HepG2 (cell line): Measurements from ENCODE around the gene ATP13A2. TPM values are rescaled to one million over a fixed set of nuclear protein-coding genes. Genes with fewer than 3 reads are reported as not detected.

Source experiments
- ATAC-seq: fragments of 200-7000 bp; cut with Tn5 transposase; 3 replicates; pipeline ENCODE4 v1.9.1; 2020; ENCODE audit warnings: mild to moderate bottlenecking, moderate library complexity
- BruUV-seq: library from RNA; stranded (reverse); fragments of 400-500 nt; replicated peaks from 2 replicates; lab custom pipeline; 2021; lab: Mats Ljungman, UMichigan
- CTCF ChIA-PET: fragments of 300-600 bp; formaldehyde crosslinking; extraction: SDS; loops from one replicate; lab custom pipeline; 2021; ENCODE audit warnings: low total read pairs, inconsistent platforms, low intra/inter-chr PET ratio; lab: Yijun Ruan, JAX
- POLR2A ChIA-PET: fragments of 350-600 bp; sonication (Branson Sonifier 250); formaldehyde crosslinking; loops from one replicate; lab custom pipeline; 2020; ENCODE audit warnings: antibody characterized with exemption, inconsistent platforms; lab: Yijun Ruan, JAX
- DNase-seq: peaks from one replicate; pipeline ENCODE4 v3.0.0-alpha.2; 2015; ENCODE audit warnings: low spot score
- FAIRE-seq: peaks from 3 replicates; lab custom pipeline; 2011; peaks lifted over from hg19 to GRCh38; lab: Jason Lieb, UNC
- H2AFZ ChIP-seq: one replicate; pipeline ENCODE4 v1.6.1; 2011; ENCODE audit warnings: low read length, inconsistent platforms
- H3K27ac ChIP-seq: fragments of 300-600 bp; 3 replicates; pipeline ENCODE4 v1.8.0; 2011; ENCODE audit warnings: mixed run types, mild to moderate bottlenecking, mixed read lengths, low read length, inconsistent platforms; ENCODE audit not compliant: insufficient read depth; ENCODE audit errors: extremely low read length
- H3K27me3 ChIP-seq, 2 experiments: fragments of 200-600 bp in 1 of 2; 2 replicates in 1 of 2; 3 replicates in 1 of 2; pipeline versions ENCODE4 v1.6.0 to v1.8.0; 2011; ENCODE audit warnings: low read length in 2 of 2, mild to moderate bottlenecking in 2 of 2, moderate library complexity in 2 of 2, inconsistent platforms in 1 of 2; ENCODE audit not compliant: insufficient read depth in 2 of 2, control insufficient read depth in 1 of 2
- H3K36me3 ChIP-seq, 2 experiments: fragments of 200-600 bp in 1 of 2; replicated peaks in 1 of 2; 2 replicates in 1 of 2; 3 replicates in 1 of 2; pipeline versions ENCODE4 v1.5.1 to v1.8.0; 2011; ENCODE audit warnings: low read length in 2 of 2, inconsistent platforms in 1 of 2; ENCODE audit not compliant: insufficient read depth in 2 of 2, control insufficient read depth in 1 of 2
- H3K4me1 ChIP-seq: 2 replicates; pipeline ENCODE4 v1.5.1; 2012; ENCODE audit warnings: low read length, inconsistent platforms; ENCODE audit not compliant: insufficient read depth
- H3K4me2 ChIP-seq: 2 replicates; pipeline ENCODE4 v1.6.0; 2011; ENCODE audit warnings: low read depth, low read length, inconsistent platforms
- H3K4me3 ChIP-seq, 3 experiments: fragments of 200-600 bp in 1 of 3; sonication (generic), shearing (Covaris generic) in 1 of 3; replicated peaks in 1 of 3; 2 replicates each; pipeline ENCODE4 v1.5.1; 2011 to 2016; ENCODE audit warnings: low read length in 3 of 3, inconsistent platforms in 2 of 3, low read depth in 2 of 3, mild to moderate bottlenecking in 2 of 3, control low read depth in 1 of 3, mixed read lengths in 1 of 3; ENCODE audit not compliant: insufficient read depth in 1 of 3
- H3K79me2 ChIP-seq: one replicate; pipeline ENCODE4 v1.6.1; 2011; ENCODE audit warnings: low read length, inconsistent platforms; ENCODE audit not compliant: insufficient read depth
- H3K9ac ChIP-seq: 2 replicates; pipeline ENCODE4 v1.6.0; 2011; ENCODE audit warnings: mild to moderate bottlenecking, low read depth, low read length, inconsistent platforms; ENCODE audit not compliant: insufficient read depth
- H3K9me3 ChIP-seq: 2 replicates; pipeline ENCODE4 v1.5.1; 2012; ENCODE audit warnings: mild to moderate bottlenecking, low read length
- H4K20me1 ChIP-seq: 2 replicates; pipeline ENCODE4 v1.6.0; 2011; ENCODE audit warnings: inconsistent platforms, mild to moderate bottlenecking, low read length, moderate library complexity; ENCODE audit not compliant: insufficient read depth
- CBX2 ChIP-seq, 2 experiments: fragments of 200-600 bp in 1 of 2; sonication (generic); formaldehyde crosslinking in 1 of 2; IDR thresholded peaks; 2 replicates each; pipeline versions ENCODE4 v1.7.0 to v1.8.1; 2018 to 2022; ENCODE audit warnings: low read depth in 2 of 2, low read length in 1 of 2, mild to moderate bottlenecking in 1 of 2, missing genetic modification reagents in 1 of 2
- CTCF ChIP-seq: sonication (generic); formaldehyde crosslinking; IDR thresholded peaks from 2 replicates; pipeline ENCODE4 v1.5.0; 2020; ENCODE audit warnings: mild to moderate bottlenecking, missing genetic modification reagents, moderate library complexity
- GRHL1 ChIP-seq: sonication (generic); formaldehyde crosslinking; conservative IDR thresholded peaks from 2 replicates; pipeline ENCODE4 v1.8.0; 2022; ENCODE audit warnings: missing genetic modification reagents
- MAZ ChIP-seq, 2 experiments: sonication (generic) in 1 of 2; formaldehyde crosslinking in 1 of 2; IDR thresholded peaks; 2 replicates each; pipeline versions ENCODE4 v1.5.0 to v1.6.1; 2012 to 2020; ENCODE audit warnings: low read depth in 2 of 2, mild to moderate bottlenecking in 2 of 2, borderline replicate concordance in 1 of 2, improper control_type of control experiment in 1 of 2, low read length in 1 of 2, missing genetic modification reagents in 1 of 2, moderate library complexity in 1 of 2
- MBNL3 ChIP-seq: fragments of 250-450 bp; sonication (Bioruptor Pico); conservative IDR thresholded peaks from 2 replicates; pipeline ENCODE4 v1.8.0; 2022; ENCODE audit warnings: mild to moderate bottlenecking, inconsistent platforms
- NCOA5 ChIP-seq: sonication (generic); formaldehyde crosslinking; IDR thresholded peaks from 2 replicates; pipeline ENCODE4 v1.4.0; 2020; ENCODE audit warnings: missing genetic modification reagents
- PLSCR1 ChIP-seq: sonication (generic); formaldehyde crosslinking; IDR thresholded peaks from 2 replicates; pipeline ENCODE4 v1.5.0; 2020; ENCODE audit warnings: missing genetic modification reagents, mild to moderate bottlenecking, borderline replicate concordance
- ZNF224 ChIP-seq: sonication (generic); formaldehyde crosslinking; IDR thresholded peaks from 2 replicates; pipeline ENCODE4 v1.5.0; 2020; ENCODE audit warnings: mild to moderate bottlenecking, missing genetic modification reagents
- ZNF879 ChIP-seq: sonication (generic); formaldehyde crosslinking; IDR thresholded peaks from 2 replicates; pipeline ENCODE4 v1.8.1; 2023; ENCODE audit warnings: missing genetic modification reagents
- in situ Hi-C: cut with HindIII; loops from 2 replicates; pipeline ENCODE4 v1.10.0; 2017; ENCODE audit warnings: low pct_unique_long_range_greater_than_20kb; ENCODE audit not compliant: extremely low pct_ligation_motif_present
- intact Hi-C: fragments of 100-400 bp; cut with micrococcal nuclease; formaldehyde crosslinking; loops from one replicate; pipeline ENCODE4 v1.10.0; 2022; ENCODE audit not compliant: unreplicated experiment
- polyA plus RNA-seq, 8 experiments: library from polyadenylated mRNA; depleted of rRNA in 3 of 8; stranded (reverse) in 7 of 8; unstranded in 1 of 8; fragments of >200 nt; fragmentation: Illumina TruSeq in 4 of 8; extraction: Trizol in 4 of 8; gene quantifications; 2 replicates each; pipeline versions ENCODE4 v1.2.1 to v1.2.3, GENCODE V29; 2011 to 2016; ENCODE audit warnings: low read depth in 4 of 8, missing spikeins in 1 of 8, mixed read lengths in 1 of 8; ENCODE audit not compliant: insufficient read depth in 1 of 8
- total RNA-seq, 5 experiments: library from RNA; depleted of rRNA; stranded (reverse); fragments of >200 nt; fragmentation: Illumina TruSeq; extraction: Trizol; gene quantifications; 2 replicates each; pipeline ENCODE4 v1.2.3, GENCODE V29; 2016; ENCODE audit warnings: low read depth in 1 of 5
- TF ChIP-seq, protein P1 (sequence below): sonication (generic); formaldehyde crosslinking; IDR thresholded peaks from 2 replicates; pipeline ENCODE4 v1.8.0; 2022; ENCODE audit warnings: missing genetic modification reagents, low read depth, mild to moderate bottlenecking, borderline replicate concordance
- TF ChIP-seq, protein P2 (sequence below): sonication (generic); formaldehyde crosslinking; IDR thresholded peaks from 2 replicates; pipeline ENCODE4 v1.4.0; 2020; ENCODE audit warnings: missing genetic modification reagents

The ATP13A2 gene
- total and polyA plus RNA-seq, 2 of the 13 experiments (the other 11 are each of a cell fraction or from before 2014, with no cell fraction given): 13.2 to 16.2 TPM

DNA sequence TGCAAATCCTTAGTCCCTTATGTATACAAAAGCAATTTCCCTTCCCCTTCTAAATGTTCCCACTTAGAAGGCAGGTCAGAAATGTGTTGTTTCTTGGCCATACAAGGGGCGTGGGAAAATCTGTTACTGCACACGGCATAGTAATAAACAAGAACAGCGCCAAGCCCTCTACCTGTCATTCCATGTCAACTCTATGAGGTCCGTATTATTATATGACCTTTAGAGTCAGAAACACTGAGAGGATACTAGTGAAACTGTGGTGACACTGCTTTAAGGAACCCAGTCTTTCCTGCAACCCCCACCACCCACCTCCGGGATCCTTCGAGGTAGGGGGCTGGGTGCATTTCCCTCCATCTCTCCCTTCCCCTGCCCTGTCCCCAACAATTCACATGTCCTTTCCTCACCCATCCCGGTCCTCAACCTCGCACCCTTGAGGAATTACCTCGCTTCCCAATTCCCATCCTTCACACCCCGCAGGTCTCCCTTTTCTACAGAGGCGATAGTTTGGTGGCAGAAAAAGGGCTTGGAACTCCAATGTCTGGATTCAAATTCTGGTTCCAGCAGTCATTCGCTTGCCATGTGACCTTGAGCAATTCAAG, 41.5 kb upstream of the ATP13A2 start (continued):
- TF ChIP-seq CTCF (no peak), MAZ (IDR thresholded peaks at IDR 0.05; ENCODE audit: borderline replicate concordance, low read depth, low read length) (no peak), MAZ (CRISPR knock-in tag; IDR thresholded peaks at IDR 0.05; ENCODE audit: low read depth) (no peak), ZNF224 (0 out of 2 replicates have a peak, but pooled peaks have one; percentile 56), MBNL3 (no peak)
- TF ChIP-seq, protein P1, sequence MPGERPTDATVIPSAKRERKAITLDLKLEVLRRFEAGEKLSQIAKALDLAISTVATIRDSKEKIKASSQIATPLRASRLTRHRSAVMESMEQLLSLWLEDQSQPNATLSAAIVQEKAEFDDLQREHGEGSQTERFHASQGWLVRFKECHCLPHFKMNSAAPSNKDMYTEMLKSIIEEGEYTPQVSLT: no peak

GRCh38 chr1:17052641-17053040, 40.9 kb upstream of the ATP13A2 start:
- in situ Hi-C loops: no loop called here
- POLR2A ChIA-PET: no interaction called here
- peak overlapping the region; percentile 75 for H3K27ac ChIP-seq
- TF ChIP-seq, protein P2, sequence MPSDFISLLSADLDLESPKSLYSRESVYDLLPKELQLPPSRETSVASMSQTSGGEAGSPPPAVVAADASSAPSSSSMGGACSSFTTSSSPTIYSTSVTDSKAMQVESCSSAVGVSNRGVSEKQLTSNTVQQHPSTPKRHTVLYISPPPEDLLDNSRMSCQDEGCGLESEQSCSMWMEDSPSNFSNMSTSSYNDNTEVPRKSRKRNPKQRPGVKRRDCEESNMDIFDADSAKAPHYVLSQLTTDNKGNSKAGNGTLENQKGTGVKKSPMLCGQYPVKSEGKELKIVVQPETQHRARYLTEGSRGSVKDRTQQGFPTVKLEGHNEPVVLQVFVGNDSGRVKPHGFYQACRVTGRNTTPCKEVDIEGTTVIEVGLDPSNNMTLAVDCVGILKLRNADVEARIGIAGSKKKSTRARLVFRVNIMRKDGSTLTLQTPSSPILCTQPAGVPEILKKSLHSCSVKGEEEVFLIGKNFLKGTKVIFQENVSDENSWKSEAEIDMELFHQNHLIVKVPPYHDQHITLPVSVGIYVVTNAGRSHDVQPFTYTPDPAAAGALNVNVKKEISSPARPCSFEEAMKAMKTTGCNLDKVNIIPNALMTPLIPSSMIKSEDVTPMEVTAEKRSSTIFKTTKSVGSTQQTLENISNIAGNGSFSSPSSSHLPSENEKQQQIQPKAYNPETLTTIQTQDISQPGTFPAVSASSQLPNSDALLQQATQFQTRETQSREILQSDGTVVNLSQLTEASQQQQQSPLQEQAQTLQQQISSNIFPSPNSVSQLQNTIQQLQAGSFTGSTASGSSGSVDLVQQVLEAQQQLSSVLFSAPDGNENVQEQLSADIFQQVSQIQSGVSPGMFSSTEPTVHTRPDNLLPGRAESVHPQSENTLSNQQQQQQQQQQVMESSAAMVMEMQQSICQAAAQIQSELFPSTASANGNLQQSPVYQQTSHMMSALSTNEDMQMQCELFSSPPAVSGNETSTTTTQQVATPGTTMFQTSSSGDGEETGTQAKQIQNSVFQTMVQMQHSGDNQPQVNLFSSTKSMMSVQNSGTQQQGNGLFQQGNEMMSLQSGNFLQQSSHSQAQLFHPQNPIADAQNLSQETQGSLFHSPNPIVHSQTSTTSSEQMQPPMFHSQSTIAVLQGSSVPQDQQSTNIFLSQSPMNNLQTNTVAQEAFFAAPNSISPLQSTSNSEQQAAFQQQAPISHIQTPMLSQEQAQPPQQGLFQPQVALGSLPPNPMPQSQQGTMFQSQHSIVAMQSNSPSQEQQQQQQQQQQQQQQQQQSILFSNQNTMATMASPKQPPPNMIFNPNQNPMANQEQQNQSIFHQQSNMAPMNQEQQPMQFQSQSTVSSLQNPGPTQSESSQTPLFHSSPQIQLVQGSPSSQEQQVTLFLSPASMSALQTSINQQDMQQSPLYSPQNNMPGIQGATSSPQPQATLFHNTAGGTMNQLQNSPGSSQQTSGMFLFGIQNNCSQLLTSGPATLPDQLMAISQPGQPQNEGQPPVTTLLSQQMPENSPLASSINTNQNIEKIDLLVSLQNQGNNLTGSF (CRISPR knock-in tag): no peak
- TF ChIP-seq ZNF879 (no peak), GRHL1 (CRISPR knock-in tag) (no peak), PLSCR1 (CRISPR knock-in tag) (no peak), NCOA5 (CRISPR knock-in tag) (no peak), CBX2 (IDR thresholded peaks at IDR 0.05; ENCODE audit: low read depth, low read length) (no peak), CBX2 (CRISPR knock-in tag; IDR thresholded peaks at IDR 0.05; ENCODE audit: low read depth) (no peak)

More at GRCh38 chr1:17052641-17053040, 40.9 kb upstream of the ATP13A2 start:
- Histone ChIP-seq H3K4me3 (peak overlapping the region; percentile 77 to 94 (median 93); a peak in 5 of 6 replicates), H3K36me3 (peaks cover 0 to 3% of the 10 kb centered on the region in 2 experiments; a peak in 1 of 5 replicates), H4K20me1 (no peaks in the 10 kb centered on the region), H2AFZ (no peak overlapping the region), H3K4me2 (peak overlapping the region; percentile 96), H3K4me1 (peaks cover 45% of the 10 kb centered on the region), H3K27me3 (no peaks in the 10 kb centered on the region; a peak in 1 of 5 replicates), H3K9me3 (no peaks in the 10 kb centered on the region), H3K9ac (peak overlapping the region; percentile 82; the same call in 1 of the 2 replicates), H3K79me2 (peaks cover 23% of the 10 kb centered on the region)
- FAIRE-seq: no peak
- no peak for ATAC-seq
- BruUV-seq: no TSS peak
- CTCF ChIA-PET: no interaction called here
- intact Hi-C loops: no loop called here
- DNase-seq: no peak
